Measurements from ENCODE around the gene CTNNA3.

Gene CTNNA3

GRCh38 chr10:66803174-66803573, 892.8 kb downstream of the CTNNA3 start:
- DNase-seq: no peak

- no peak for DNase-seq
Measured at GRCh38 chr10:66799474-66799873, 896.5 kb downstream of the CTNNA3 start.

GRCh38 chr10:66795866-66796265, 900.1 kb downstream of the CTNNA3 start:
- no peak for DNase-seq

GRCh38 chr10:66792441-66792840, 903.6 kb downstream of the CTNNA3 start:
- no peak for DNase-seq

- no peak for DNase-seq
Measured at GRCh38 chr10:66788178-66788987, 907.6 kb downstream of the CTNNA3 start.

- DNase-seq: no peak
Measured at GRCh38 chr10:66786709-66787108, 909.3 kb downstream of the CTNNA3 start.

- peak; percentile 22 for DNase-seq
Measured at GRCh38 chr10:66784770-66785169, 911.2 kb downstream of the CTNNA3 start.

- peak; percentile 61 for DNase-seq
Measured at GRCh38 chr10:66783316-66783715, 912.7 kb downstream of the CTNNA3 start.

GRCh38 chr10:66782776-66783175, 913.2 kb downstream of the CTNNA3 start:
- peak; percentile 17 for DNase-seq

- DNase-seq: no peak
Measured at GRCh38 chr10:66782144-66782543, 913.9 kb downstream of the CTNNA3 start.

- DNase-seq: no peak
Measured at GRCh38 chr10:66780796-66781195, 915.2 kb downstream of the CTNNA3 start.

- DNase-seq: no peak
Measured at GRCh38 chr10:66778351-66778750, 917.6 kb downstream of the CTNNA3 start.

GRCh38 chr10:66777665-66778064, 918.3 kb downstream of the CTNNA3 start:
- peak; percentile 36 for DNase-seq

- no peak for DNase-seq
Measured at GRCh38 chr10:66773472-66773817, 922.5 kb downstream of the CTNNA3 start.

- DNase-seq: peak; percentile 49
Measured at GRCh38 chr10:66772548-66773471, 923.2 kb downstream of the CTNNA3 start.

GRCh38 chr10:66767707-66768106, 928.3 kb downstream of the CTNNA3 start:
- DNase-seq: no peak

GRCh38 chr10:66762218-66762729, 933.7 kb downstream of the CTNNA3 start:
- DNase-seq: no peak

GRCh38 chr10:66760941-66761340, 935.1 kb downstream of the CTNNA3 start:
- no peak for DNase-seq

- DNase-seq: no peak
Measured at GRCh38 chr10:66755474-66755873, 940.5 kb downstream of the CTNNA3 start.

- no peak for DNase-seq
Measured at GRCh38 chr10:66752714-66753113, 943.3 kb downstream of the CTNNA3 start.

- peak; percentile 38 for DNase-seq
Measured at GRCh38 chr10:66748217-66748616, 947.8 kb downstream of the CTNNA3 start.

- peak; percentile 92 for DNase-seq
Measured at GRCh38 chr10:66747451-66747850, 948.5 kb downstream of the CTNNA3 start.

GRCh38 chr10:66746711-66747110, 949.3 kb downstream of the CTNNA3 start:
- DNase-seq: peak; percentile 29

Data from fibroblast of skin of scalp (primary cell).